Stimulated activated CD4-positive, alpha-beta T cell treated with anti-CD3 and anti-CD28 coated beads, Interleukin-12 subunit alpha, Interleukin-12 subunit beta, amount 100 ng/mL, for 48 hours (primary cell): Measurements from ENCODE around the gene HYPK.
"Not testable (repeated sequence)": the region's sequence is repeated elsewhere in the genome, so short reads cannot be mapped to it uniquely, and the experiment has no call there.

ENCODE experiments used
- DNase-seq, 3 donors: peaks; one replicate each; pipeline ENCODE4 v3.0.0-alpha.2; 2020; ENCODE audit warnings: low read depth in 2 of 3, low spot score in 1 of 3

Gene HYPK

DNA sequence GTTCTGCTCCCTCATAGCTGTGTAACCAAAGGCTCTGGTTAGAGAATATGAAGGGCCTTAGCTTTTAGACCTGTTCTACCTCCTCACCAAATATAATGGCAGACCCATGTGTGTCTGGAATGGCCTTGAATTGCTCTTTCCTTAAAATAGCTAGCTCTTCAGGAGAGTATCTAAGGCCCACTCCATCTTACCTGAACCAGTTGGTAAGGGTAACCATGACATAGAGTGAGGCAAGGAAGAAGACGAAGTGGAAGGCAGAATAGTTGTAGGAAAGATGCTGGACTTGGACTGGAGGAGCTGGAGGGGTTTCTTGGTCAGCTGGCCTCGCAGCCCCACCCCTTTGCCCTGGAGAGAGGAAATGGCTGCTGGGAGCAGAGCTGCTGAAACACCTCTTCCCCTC lies 5.2 kb upstream of the HYPK start:
- DNase-seq: no peak

DNA sequence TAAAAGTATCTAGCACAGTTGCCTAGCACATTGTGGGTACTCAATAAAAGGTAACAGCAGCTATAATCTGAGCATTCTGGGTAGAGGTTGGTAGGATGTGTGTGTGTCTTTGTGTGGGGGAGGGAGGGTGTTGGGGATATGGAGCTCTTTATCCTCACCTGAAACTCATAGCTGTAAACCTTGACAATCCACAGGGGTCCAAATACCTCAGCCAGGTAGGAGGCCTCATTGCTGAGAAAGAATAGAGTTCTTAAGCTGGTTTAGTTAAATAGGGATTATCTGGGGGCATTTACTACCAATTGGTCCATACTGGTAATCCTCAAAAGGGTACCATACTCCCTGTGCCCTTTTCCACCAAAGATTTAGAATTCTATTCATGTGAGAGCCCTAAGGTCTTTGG lies 4.4 kb upstream of the HYPK start:
- no peak for DNase-seq

DNA sequence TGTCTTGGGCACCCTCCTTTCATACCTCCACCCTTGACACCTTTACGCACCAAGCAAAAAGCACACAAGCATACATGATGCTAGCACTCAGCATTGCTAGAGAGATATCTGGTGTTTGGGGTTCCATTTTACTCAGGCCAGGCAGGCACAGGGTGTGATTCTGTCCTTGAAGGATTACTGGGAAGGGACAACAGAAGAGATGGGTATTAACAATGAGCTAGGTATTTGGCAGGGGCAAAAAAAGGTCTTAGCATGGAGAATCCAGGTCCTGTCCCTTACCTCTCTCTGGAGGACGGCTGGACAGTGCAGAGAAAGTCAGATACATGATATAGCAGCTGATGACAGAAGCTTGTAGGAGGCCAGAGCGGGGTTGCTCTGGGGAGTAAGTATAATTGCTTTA lies 3.8 kb upstream of the HYPK start:
- no peak for DNase-seq

DNA sequence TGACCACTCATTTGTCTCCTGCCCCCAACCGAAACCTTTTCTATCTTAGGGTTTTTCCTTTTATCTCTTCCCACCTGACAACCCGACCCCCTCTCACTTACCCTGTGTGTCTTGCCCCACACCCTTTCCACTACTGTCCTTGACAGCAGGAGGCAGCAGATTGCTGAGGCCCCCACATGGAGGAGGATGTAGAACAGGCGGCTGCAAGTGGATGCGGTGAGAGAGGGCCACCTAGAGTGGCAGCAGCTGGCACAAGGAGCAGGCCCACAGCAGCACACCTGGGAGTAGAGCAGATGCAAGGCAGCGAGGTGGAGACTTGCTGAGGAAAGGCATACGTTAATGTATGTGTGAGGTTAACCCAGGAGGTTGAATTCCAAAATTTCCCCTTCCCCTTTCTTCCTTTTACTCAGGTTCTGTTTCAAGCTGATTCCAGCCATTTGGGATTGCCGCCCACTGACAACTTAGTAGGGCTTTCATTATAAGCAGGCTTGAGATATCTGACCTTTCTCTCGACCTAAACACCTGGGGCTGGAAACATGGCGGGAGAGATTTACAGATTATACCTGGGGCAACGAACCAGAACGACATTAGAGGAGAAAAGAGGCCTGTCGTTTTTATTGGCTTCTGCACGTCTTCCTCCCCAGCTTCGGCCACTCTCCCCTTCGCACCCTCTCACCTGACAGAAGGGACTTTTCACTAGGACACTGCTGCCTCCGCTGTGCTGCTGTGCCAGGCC lies 1.0 kb upstream of the HYPK start:
- no peak for DNase-seq

DNA sequence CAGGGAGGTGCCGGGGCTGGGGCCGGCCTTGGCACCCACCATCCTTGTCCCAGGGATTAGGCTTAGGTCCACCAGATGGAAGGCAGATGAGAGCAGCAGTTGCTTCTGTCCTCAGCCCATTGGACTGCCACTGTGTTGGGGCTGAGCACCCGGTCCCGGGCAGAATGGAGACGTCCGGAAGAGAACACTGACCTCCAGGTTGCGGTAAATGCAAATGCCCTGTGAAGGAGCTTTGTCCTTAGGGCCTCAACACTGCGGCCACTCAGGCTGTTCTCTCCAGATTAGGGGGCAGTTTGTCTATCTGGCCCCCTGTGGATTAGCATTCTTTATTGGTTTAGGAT lies 484 bp upstream of the HYPK start, which contains the start of gene SERINC4:
SERINC4 (minus strand) TSS at position 276 of the 341 bp plus-strand sequence; CDS start at position 42, 234 bp downstream.
- no peak for DNase-seq

DNA sequence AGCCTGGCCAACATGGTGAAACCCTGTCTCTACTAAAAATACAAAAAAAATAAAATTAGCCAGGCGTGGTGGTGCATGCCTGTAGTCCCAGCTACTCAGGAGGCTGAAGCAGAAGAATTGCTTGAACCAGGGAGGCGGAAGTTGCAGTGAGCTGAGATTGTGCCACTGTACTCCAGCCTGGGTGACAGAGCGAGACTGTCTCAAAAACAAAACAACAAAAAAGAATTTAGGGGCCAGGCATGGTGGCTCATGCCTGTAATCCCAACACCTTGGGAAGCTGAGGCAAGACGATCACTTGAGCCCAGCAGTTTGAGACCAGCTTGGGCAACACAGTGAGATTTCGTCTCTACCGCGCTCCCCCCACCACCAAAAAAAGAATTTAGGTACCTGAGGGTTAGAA lies 2.3 kb downstream of the HYPK start:
- DNase-seq: not testable (repeated sequence)

DNA sequence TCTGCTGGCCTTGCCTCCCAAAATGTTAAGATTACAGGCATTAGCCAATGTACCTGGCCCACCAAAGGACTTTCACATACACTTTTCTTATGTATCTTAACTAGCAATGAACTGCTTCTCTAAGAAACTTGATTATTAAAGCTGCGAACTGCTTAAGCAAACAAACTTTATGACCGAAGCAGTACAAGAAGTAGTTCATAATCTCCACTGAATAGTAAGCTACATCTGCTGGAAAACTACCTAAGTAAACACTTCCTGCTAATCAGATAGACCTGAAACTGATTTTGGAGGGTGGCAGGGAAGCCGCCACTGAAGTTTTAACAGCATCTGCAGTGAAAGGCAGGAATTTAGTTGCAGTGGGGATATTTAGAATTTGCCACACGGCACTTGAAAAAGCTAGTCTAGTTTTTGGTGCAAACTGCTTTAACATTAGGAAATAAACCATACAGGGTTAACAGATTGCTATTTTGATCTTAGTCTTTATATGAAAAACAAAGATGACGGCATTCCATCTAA lies 8.1 kb downstream of the HYPK start:
- no peak for DNase-seq

DNA sequence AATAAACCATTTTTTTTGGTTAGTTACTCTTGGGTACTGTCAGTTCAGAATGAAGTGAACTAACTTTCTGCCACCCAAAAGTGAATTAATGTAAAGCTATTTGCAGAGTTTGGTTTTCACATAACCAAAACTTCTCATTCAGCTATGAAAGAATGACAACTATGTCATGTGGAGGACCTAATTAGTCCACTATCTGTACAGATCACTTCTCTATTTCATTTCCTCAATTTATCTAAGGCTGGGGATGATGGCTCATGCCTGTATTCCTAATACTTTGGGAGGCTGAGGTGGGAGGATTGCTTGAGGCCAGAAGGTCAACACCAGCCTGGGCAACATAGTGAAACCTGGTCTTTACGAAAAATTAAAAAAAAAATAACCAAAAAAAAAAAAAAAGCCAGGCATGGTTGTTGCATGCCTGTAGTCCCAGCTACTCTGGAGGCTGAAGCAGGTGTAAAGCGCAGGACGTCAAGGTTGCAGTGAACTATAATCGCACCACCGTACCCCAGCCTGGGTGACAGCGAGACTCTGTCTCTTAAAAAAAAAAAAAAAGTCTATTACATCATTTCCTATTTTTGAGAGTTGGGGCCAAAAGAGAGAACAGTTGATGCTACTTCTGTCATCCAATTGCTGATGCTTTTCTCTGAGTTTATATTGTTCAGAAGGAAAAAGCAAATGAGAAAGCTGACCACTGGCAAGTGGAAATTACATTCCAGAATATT lies 8.7 kb downstream of the HYPK start:
- DNase-seq: no peak

DNA sequence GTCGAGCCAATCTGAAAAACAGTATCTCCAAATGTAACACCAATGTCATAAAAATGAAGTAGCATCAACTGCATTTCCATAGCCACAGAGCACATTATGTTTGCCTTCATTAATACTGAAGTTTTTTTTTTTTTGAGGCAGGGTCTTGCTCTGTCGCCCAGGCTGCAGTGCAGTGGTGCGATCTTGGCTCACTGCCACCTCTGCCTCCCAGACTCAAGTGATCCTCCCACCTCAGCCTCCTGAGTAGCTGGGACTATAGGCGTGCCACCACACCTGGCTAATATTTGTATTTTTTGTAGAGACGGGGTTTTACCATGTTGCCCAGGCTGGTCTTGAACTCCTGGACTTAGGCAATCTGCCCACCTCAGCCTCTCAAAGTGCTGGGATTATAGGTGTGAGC lies 14.7 kb downstream of the HYPK start:
- not testable (repeated sequence) for DNase-seq

DNA sequence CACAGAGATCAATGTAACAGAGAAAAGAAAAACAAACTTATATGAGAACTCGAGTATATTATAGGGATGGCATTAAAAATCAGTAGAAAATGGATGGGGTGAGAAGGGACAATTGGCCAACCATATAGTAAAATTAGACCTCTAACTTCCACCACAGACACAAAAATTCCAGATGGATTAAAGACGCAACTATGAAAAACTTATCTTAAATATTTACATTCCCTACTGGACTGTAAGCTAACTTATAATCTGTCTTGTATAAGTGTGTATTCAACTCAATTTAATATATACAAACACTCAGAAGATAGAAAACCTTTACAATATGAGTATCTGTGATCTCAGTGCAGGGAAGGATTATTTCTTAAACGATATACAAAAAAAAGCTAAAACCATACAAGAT lies 21.1 kb downstream of the HYPK start:
- no peak for DNase-seq

DNA sequence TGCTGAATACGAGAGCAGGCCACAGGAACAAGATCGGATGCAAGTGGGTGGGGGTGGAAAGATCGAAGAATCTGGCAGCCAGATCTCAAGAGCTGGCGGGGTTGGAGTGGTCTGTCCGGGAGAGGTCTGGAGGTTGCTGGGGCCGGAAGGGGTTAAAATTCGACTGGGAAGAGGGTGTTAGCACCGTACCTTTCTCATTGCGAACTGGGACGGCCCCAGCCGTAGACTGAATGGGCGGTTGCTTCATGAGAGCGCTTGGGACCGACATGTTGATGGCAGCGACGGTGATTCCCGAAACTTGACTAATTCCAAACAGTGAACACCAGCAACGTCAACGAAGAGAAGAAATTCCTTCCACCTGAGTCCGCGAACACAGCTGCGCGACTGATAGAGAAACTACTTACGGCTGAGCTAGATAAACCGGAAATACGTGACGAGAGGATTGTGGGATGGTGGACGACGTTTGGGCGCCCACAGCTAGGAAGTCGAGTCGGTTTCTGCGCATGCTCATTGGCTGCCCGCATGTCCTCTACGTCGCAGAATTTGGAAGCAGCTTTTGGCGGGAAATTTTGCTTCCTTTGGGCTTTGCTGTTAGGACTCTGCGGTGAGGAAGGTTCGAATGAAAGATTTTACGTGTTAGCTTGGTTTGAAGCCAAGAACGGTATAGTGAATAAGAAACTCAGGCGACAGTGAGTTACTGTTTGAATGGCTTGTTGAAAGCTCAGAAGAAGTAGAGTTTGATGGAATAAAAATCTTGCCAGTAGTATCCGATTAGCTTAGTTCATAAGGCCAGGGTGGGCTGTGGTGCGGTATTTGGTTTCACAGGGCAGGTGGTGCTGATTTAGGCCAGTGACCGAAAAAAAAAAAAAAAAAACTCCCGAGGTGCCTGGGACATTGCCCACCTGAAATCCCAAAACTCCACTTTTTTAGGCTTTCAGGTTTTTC lies 24.2 kb downstream of the HYPK start, which contains the start of gene MFAP1:
MFAP1 (minus strand) TSS at position 389 of the 945 bp plus-strand sequence; CDS start at position 268, 121 bp downstream.
- DNase-seq: peak; percentile 89 to 91 (median 91)

DNA sequence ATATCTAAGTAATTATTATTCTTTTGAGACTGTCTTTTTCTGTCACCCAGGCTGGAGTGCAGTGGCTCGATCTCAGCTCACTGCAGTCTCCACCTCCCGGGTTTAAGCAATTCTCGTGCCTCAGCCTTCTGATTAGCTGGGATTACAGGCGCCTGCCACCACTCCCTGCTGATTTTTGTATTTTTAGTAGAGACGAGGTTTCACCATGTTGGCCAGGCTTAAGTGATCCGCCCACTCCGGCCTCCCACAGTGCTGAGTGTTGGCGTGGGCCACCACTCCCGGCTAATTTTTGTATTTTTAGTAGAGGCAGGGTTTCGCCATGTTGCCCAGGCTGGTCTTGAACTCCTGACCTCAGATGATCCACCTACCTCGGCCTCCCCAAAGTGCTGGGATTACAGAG lies 24.9 kb downstream of the HYPK start:
- not testable (repeated sequence) for DNase-seq

DNA sequence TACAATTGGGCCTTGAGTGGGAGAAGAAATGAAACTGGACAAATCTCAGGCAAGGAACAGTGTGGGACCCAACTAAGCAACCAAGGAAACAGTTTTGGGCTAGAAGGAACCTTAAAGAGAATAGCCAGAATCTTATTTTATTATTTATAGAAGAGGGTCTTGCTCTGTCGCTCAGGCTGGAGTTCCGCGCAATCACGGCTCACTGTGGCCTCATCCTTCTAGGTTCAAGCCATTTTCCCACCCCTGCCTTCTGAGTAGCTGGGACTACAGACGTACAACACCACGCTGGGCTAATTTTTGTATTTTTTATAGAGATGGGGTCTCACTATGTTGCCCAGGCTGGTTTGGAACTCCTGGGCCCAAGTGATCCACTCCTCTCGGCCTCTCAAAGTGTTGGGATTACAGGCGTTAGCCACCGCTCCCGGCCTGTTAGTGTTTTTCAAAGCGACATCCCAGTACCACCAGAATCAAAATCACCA lies 25.7 kb downstream of the HYPK start:
- DNase-seq: no peak

DNA sequence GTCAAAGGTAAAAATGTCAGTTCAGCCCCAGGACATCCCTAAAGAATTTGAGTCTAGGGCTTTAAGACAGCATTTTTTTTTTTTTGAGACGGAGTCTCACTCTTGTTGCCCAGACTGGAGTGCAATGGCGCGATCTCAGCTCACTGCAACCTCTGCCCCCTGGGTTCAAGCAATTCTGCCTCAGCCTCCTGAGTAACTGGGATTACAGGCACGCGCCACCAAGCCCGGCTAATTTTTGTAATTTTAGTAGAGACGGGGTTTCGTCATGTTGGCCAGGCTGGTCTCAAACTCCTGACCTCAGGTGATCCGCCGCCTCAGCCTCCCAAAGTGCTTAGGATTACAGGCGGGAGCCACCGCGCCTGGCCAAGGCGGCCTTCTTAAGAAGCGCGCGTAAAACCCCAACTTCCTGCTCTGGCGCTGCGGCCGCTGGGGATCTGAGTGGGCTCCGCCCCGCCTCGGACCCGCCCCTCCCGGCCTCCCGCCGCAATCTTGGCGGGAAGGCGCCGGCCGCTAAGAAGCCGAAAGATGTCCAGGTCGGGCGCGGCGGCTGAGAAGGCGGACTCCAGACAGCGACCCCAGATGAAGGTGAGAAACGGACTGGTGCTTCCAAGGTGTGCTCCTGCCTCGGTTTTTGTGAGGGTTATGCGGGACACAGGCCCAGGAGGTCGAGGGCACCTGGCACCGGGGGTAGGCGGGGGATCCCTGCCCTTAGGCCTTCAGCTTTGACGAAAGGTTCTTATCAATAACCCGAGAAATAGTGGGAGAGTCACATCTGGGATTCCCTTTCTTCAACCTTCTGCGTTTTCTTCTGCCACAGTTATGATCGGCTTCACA lies 26.3 kb downstream of the HYPK start, which contains the start of gene WDR76:
WDR76 (plus strand) TSS at position 495 of the 834 bp plus-strand sequence; CDS start at position 526, 31 bp downstream.
- peak; percentile 69 to 84 (median 74) for DNase-seq

DNA sequence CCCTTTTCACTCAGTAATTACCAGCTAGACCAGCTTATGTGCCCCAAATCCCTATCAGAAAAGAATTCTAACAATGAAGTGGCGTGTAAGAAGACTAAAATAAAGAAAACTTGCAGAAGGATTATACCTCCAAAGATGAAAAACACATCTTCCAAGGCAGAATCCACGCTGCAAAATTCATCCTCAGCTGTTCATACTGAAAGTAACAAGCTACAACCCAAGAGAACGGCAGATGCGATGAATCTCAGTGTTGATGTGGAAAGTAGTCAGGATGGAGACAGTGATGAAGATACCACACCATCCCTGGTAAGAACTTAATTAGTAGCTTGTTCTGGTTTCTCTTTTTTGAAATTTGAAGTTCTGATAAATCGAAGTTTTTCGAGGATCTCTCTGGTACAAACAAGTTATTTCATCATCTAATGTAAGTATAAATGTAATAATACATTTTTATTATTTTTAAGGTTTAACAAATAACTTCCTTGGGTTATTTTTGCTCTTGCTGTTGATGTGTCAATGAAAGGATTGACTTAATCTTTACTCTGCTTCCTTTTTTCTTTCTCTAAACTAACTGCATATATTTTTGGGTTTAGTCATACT lies 27.8 kb downstream of the HYPK start:
- peak in 1 of 3 donors; percentile 34 for DNase-seq

DNA sequence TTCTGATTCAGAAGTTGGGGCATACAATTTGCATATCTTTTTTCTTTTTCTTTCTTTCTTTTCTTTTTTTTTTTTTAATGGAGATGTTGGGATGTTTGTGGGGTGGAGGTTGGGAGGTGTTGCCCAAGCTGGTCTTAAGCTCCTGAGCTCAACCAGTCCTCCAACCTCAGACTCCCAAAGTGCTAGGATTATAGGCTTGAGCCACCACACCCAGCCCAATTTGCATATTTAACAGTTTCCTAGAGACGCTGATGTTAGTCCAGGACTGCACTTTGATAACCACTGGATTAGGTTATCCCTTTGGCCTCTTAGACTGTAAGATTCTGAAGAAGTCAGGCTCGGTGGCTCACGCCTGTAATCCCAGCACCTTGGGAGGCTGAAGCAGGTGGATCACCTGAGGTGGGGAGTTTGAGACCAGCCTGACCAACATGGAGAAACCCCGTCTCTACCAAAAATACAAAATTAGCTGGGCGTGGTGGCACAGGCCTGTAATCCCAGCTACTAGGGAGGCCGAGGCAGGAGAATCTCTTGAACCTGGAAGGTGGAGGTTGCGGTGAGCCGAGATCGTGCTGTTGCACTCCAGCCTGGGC lies 29.6 kb downstream of the HYPK start:
- DNase-seq: not testable (repeated sequence)

DNA sequence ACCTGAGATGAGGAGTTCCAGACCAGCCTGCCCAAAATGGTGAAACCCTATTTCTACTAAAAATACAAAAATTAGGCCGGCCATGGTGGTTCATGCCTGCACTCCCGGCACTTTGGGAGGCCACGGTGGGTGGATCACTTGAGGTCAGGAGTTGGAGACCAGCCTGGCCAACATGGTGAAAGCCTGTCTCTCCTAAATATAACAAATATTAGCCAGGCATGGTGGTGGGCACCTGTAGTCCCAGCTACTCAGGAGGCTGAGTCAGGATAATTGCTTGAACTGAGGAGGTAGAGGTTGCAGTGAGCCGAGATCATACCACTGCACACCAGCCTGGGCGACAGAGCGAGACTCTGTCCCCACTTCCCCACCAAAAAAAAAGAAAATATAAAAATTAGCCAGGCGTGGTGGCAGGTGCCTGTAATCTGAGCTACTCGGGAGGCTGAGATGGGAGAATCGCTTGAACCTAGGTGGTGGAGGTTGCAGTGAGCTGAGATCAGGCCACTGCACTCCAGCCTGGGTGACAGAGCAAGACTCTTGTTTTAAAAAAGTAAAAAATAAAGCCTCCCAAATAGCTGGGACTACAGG lies 30.4 kb downstream of the HYPK start:
- DNase-seq: not testable (repeated sequence)

DNA sequence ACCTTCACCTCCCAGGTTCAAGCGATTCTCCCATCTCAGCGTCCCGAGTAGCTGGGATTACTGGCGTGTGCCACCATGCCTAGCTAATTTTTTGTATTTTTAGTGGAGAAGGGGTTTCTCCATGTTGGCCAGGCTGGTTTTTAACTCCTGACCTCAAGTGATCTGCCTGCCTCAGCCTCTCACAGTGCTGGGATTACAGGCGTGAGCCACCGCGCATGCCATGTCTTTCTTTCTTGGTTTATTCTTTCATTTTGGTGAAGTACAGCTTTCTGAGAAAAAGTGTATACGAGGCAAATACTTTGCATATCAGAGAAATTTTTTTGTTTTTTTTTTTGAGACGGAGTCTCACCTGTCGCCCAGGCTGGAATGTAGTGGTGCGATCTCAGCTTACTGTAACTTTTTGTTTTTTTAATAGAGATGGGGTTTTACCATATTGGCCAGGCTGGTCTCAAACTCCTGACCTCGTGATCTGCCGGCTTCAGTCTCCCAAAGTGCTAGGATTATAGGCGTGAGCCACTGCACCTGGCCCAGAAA lies 31.2 kb downstream of the HYPK start:
- DNase-seq: not testable (repeated sequence)

DNA sequence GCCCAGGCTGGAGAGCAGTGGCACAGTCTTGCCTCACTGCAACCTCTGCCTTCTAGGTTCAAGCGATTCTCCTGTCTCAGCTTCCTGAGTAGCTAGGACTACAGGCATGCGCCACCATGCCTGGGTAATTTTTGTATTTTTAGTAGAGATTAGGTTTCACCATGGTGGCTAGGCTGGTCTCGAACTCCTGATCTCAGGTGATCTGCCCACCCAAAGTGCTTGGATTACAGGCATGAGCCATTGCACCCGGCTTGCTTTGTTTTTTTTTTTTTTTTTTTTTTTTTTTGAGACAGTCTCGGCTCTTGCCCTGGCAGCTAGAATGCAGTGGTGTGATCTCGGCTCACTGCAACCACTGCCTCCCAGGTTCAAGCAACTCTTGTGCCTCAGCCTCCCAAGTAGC lies 32.1 kb downstream of the HYPK start:
- not testable (repeated sequence) for DNase-seq
